DND-41 (cell line): ENCODE results near the gene ZNF184.

Experiments used
- CTCF ChIP-seq: IDR thresholded peaks from 2 replicates; pipeline ENCODE4 v1.5.1; 2012; ENCODE audit warnings: borderline replicate concordance, low read length, moderate library complexity, mild to moderate bottlenecking; ENCODE audit not compliant: poor library complexity, severe bottlenecking; ENCODE audit errors: extremely low read depth
- EZH2 ChIP-seq: IDR thresholded peaks from 3 replicates; pipeline ENCODE4 v1.6.1; 2012; ENCODE audit warnings: borderline replicate concordance, low read depth, mild to moderate bottlenecking, moderate library complexity, low read length, inconsistent platforms; ENCODE audit not compliant: severe bottlenecking

GRCh38 chr6:27470023-27470422, 2.9 kb downstream of the ZNF184 start:
- TF ChIP-seq EZH2 (no peak), CTCF (no peak)
